ENCODE data around the gene FGF21.

FGF21 gene

GRCh38 chr19:48731452-48731851 lies 23.9 kb upstream of the FGF21 start:
- DNase-seq, result no peak

GRCh38 chr19:48734625-48735024 lies 20.7 kb upstream of the FGF21 start:
- no peak for DNase-seq

- no peak for DNase-seq
These were observed 20.2 kb upstream of the FGF21 start for GRCh38 chr19:48735031-48735615.

GRCh38 chr19:48737360-48737998 lies 17.8 kb upstream of the FGF21 start:
- no peak for DNase-seq

GRCh38 chr19:48738557-48739403 lies 16.5 kb upstream of the FGF21 start:
- peak; percentile 59 for DNase-seq

GRCh38 chr19:48739404-48740163 lies 15.7 kb upstream of the FGF21 start:
- no peak for DNase-seq

- no peak for DNase-seq
These were observed 15.0 kb upstream of the FGF21 start, which contains the start of gene RASIP1 for GRCh38 chr19:48740164-48740972. TSS of gene RASIP1 (minus strand) at chr19:48740610. CDS start at chr19:48740282, 328 bp downstream.

GRCh38 chr19:48741129-48741999 lies 14.0 kb upstream of the FGF21 start:
- DNase-seq, result no peak

GRCh38 chr19:48742096-48742495 lies 13.2 kb upstream of the FGF21 start:
- no peak for DNase-seq

- DNase-seq, result peak; percentile 27
These were observed 9.9 kb upstream of the FGF21 start for GRCh38 chr19:48745208-48745995.

- DNase-seq, result no peak
These were observed 9.2 kb upstream of the FGF21 start for GRCh38 chr19:48746110-48746509.

- DNase-seq, result peak; percentile 80
These were observed 8.4 kb upstream of the FGF21 start, which contains the start of gene IZUMO1 for GRCh38 chr19:48746738-48747575. TSS of gene IZUMO1 (minus strand) at chr19:48746909. CDS start at chr19:48745859, 1,050 bp downstream.

GRCh38 chr19:48749571-48750198 lies 5.6 kb upstream of the FGF21 start:
- DNase-seq, result no peak

- DNase-seq, result no peak
These were observed 5.0 kb upstream of the FGF21 start for GRCh38 chr19:48750351-48750750.

GRCh38 chr19:48750771-48751504 lies 4.4 kb upstream of the FGF21 start:
- DNase-seq, result no peak

- no peak for DNase-seq
These were observed 3.4 kb upstream of the FGF21 start for GRCh38 chr19:48751845-48752495.
